Left colon (tissue), 2 donors: Measurements from ENCODE around the gene TMEM167B. TPM values are rescaled to one million over a fixed set of nuclear protein-coding genes. Genes with fewer than 3 reads are reported as not detected.
"Not testable (repeated sequence)": the region's sequence is repeated elsewhere in the genome, so short reads cannot be mapped to it uniquely, and the experiment has no call there.

Experiments used
- ATAC-seq: fragments of 200-7000 bp; cut with Tn5 transposase; one replicate; pipeline ENCODE4 v1.9.1; 2020; ENCODE audit warnings: mild to moderate bottlenecking, moderate library complexity
- DNase-seq, 2 donors: peaks; one replicate each; pipeline ENCODE4 v3.0.0-alpha.2; 2020
- intact Hi-C, 2 donors: fragments of 100-400 bp; cut with DNase I in 1 of 2; cut with micrococcal nuclease in 1 of 2; formaldehyde crosslinking; loops; one replicate each; pipeline versions ENCODE4 v1.11.2 to v1.14.0; 2022; cut with DNase I, micrococcal nuclease
- total RNA-seq, 2 donors: library from RNA; stranded (reverse); fragmentation: NEBNext Ultra II Directional; extraction: Animal tissue kit (Norgen Biotek cat#: 25700); gene quantifications; one replicate each; pipeline ENCODE4 v1.2.1, GENCODE V29; 2021
- donor health status: DM: no; HTN: no; CAD: no.
- donor health status: DM: yes; HTN: yes; CAD: no.

TMEM167B gene
- total RNA-seq, 2 donors from 2014 or later = 41.2 to 48.2 TPM

DNA sequence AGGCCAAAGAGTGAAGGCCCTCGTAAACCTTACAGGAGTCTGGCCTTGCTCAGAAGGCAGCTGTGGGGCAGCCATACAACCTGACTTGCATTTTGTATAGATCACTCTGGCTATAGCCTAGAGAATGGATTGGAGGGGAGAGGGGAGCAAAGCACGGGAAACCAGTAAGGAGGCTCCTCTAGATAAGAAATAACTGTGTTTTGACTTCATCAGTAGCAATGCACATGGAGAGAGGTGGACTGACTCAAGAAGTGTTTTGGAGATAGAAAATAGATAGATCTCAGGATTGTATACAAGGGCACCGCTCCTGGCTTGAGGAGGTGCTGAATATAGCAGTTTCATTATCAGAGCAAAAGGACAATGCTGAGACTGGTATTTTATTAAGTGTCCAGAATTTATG, 49.8 kb downstream of the TMEM167B start:
- intact Hi-C loops = no loop called here
- ATAC-seq = no peak
- DNase-seq = no peak

- ATAC-seq = peak; percentile 55
- intact Hi-C loops = no loop called here
- DNase-seq = no peak
Measured at GRCh38 chr1:109142260-109142659, 51.7 kb downstream of the TMEM167B start.

DNA sequence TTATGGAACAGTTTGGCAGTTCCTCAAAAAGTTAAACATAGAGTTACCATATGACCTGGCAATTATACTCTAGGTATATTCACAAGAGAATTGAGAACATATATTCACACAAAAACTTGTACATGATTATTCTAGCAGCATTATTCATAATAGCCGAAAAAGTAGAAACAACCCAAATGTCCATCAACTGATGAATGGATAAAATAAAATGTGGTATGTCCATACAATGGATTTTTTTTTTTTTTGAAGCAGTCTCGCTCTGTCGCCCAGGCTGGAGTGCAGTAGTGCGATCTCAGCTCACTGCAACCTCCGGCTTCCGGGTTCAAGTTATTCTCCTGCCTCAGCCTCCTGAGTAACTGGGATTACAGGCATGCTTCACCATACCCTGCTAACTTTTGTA, 52.2 kb downstream of the TMEM167B start:
- DNase-seq, intact Hi-C loops, ATAC-seq: not testable (repeated sequence)

Other genes with a start within 250 kb of the TMEM167B start
- not detected for gene AKNAD1, start 233.7 kb upstream of the TMEM167B start, total RNA-seq
- gene GPSM2, start 213.8 kb upstream of the TMEM167B start, total RNA-seq = 10 to 100 TPM; 22.5 to 28.7 TPM
- gene CLCC1, start 127.3 kb upstream of the TMEM167B start, total RNA-seq = 10 to 100 TPM; 20.7 to 22.1 TPM
- gene WDR47, start 48.7 kb upstream of the TMEM167B start, total RNA-seq = 1 to 10 TPM; 7.8 to 8.7 TPM
- gene TAF13, start 14.8 kb upstream of the TMEM167B start, total RNA-seq = 10 to 100 TPM; 45.5 to 48.1 TPM
- gene ELAPOR1, start 23.4 kb downstream of the TMEM167B start, total RNA-seq = 100 to 1,000 TPM in 1 of 2 donors, 10 to 100 TPM in 1; 96.7 to 121 TPM
- gene SARS1, start 123.2 kb downstream of the TMEM167B start, total RNA-seq = 100 to 1,000 TPM; 117 to 155 TPM
- 1 to 10 TPM; 3.9 to 4.5 TPM for gene CELSR2, start 158.8 kb downstream of the TMEM167B start, total RNA-seq
- gene PSRC1, start 192.4 kb downstream of the TMEM167B start, total RNA-seq = 1 to 10 TPM; 3.1 to 6.1 TPM
- gene MYBPHL, start 216.2 kb downstream of the TMEM167B start, total RNA-seq = not detected